OCI-LY1 (cell line): ENCODE results near the gene GALNT2.

Experiments used
- EZH2 ChIP-seq: fragments of 200-600 bp; sonication (generic), shearing (Covaris generic); IDR thresholded peaks from 2 replicates; pipeline ENCODE4 v1.8.0; 2017; ENCODE audit warnings: borderline replicate concordance, mixed run types, mild to moderate bottlenecking, antibody characterized with exemption, low read length, moderate library complexity, mixed read lengths
- TF ChIP-seq, protein P1 (sequence below): fragments of 200-600 bp; sonication (generic), shearing (Covaris generic); IDR thresholded peaks from 2 replicates; pipeline ENCODE4 v1.5.1; 2017; ENCODE audit warnings: mild to moderate bottlenecking, antibody characterized with exemption, low read length, moderate library complexity, mixed read lengths

DNA sequence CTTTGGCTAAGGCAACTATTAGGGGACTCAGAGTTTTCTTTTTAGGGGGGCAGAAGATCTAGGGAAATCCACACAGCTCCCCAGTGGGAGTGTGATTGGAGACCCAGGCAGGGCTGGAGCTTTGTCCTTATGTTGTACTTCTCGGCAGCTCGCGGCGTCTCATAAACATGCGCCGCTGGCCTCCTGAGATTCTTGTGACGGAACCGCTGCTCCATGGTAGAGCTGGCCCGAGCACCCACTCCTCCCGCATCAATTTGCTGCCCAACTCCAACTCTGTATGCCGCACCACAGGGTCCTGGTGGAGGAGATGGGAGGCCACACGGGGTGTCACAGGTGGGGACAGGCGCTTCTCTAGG is 143.9 kb downstream of the GALNT2 start:
- TF ChIP-seq, protein P1, sequence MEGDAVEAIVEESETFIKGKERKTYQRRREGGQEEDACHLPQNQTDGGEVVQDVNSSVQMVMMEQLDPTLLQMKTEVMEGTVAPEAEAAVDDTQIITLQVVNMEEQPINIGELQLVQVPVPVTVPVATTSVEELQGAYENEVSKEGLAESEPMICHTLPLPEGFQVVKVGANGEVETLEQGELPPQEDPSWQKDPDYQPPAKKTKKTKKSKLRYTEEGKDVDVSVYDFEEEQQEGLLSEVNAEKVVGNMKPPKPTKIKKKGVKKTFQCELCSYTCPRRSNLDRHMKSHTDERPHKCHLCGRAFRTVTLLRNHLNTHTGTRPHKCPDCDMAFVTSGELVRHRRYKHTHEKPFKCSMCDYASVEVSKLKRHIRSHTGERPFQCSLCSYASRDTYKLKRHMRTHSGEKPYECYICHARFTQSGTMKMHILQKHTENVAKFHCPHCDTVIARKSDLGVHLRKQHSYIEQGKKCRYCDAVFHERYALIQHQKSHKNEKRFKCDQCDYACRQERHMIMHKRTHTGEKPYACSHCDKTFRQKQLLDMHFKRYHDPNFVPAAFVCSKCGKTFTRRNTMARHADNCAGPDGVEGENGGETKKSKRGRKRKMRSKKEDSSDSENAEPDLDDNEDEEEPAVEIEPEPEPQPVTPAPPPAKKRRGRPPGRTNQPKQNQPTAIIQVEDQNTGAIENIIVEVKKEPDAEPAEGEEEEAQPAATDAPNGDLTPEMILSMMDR = no peak
- no peak for TF ChIP-seq EZH2
